ENCODE results near the gene CLDN5. TPM values are rescaled to one million over a fixed set of nuclear protein-coding genes. Genes with fewer than 3 reads are reported as not detected.

CLDN5 gene
- total RNA-seq, 4 donors from 2014 or later: 102 to 226 (median 170) TPM

GRCh38 chr22:19569276-19569640 is 45.0 kb upstream of the CLDN5 start:
- TF ChIP-seq POLR2A (IDR thresholded peaks at IDR 0.05) (no peak), CTCF (IDR thresholded peaks at IDR 0.05) (no peak), EP300 (IDR thresholded peaks at IDR 0.05) (no peak)
- Histone ChIP-seq H3K27ac (no peak overlapping the region), H3K27me3 (no peaks in the 10 kb centered on the region), H3K9me3 (peaks cover 0 to 4% (median 0%) of the 10 kb centered on the region in 4 donors), H3K4me3 (no peak overlapping the region), H3K4me1 (no peaks in the 10 kb centered on the region), H3K36me3 (no peaks in the 10 kb centered on the region)
- 8 to 68% methylated on average over 1 of the region's 1 CpG for WGBS, 2 donors
- DNase-seq (ENCODE audit: low spot score in 2 of 2): no peak

GRCh38 chr22:19568337-19569275 is 44.4 kb upstream of the CLDN5 start:
- no peak for DNase-seq (ENCODE audit: low spot score in 2 of 2)
- Histone ChIP-seq H3K27ac (no peak overlapping the region), H3K4me3 (no peak overlapping the region), H3K36me3 (no peaks in the 10 kb centered on the region), H3K27me3 (no peaks in the 10 kb centered on the region), H3K9me3 (peaks cover 0 to 4% (median 0%) of the 10 kb centered on the region in 4 donors), H3K4me1 (no peaks in the 10 kb centered on the region)
- TF ChIP-seq CTCF (IDR thresholded peaks at IDR 0.05) (no peak), POLR2A (IDR thresholded peaks at IDR 0.05) (no peak), EP300 (IDR thresholded peaks at IDR 0.05) (no peak)
- WGBS, 2 donors: 69 to 75% methylated on average over 9 of the region's 9 CpGs

- Histone ChIP-seq H3K27me3 (no peaks in the 10 kb centered on the region), H3K27ac (peak overlapping the region in 1 of 4 donors; percentile 38), H3K4me1 (no peaks in the 10 kb centered on the region), H3K36me3 (no peaks in the 10 kb centered on the region), H3K9me3 (peaks cover 0 to 4% (median 0%) of the 10 kb centered on the region in 4 donors), H3K4me3 (no peak overlapping the region)
- no peak for DNase-seq (ENCODE audit: low spot score in 2 of 2)
- WGBS, 2 donors: 75 to 82% methylated on average over 24 of the region's 24 CpGs
- TF ChIP-seq EP300 (IDR thresholded peaks at IDR 0.05) (no peak), CTCF (IDR thresholded peaks at IDR 0.05) (no peak), POLR2A (IDR thresholded peaks at IDR 0.05) (no peak)
These were observed 43.2 kb upstream of the CLDN5 start for GRCh38 chr22:19567157-19568009.

- peak overlapping the region in 1 of 4 donors; percentile 46 for H3K27ac ChIP-seq
- H3K27me3 ChIP-seq: no peaks in the 10 kb centered on the region
- no peak overlapping the region for H3K4me3 ChIP-seq
- H3K4me1 ChIP-seq: no peaks in the 10 kb centered on the region
- peaks cover 0 to 4% (median 0%) of the 10 kb centered on the region in 4 donors for H3K9me3 ChIP-seq
- WGBS, 2 donors: 86 to 87% methylated on average over 52 of the region's 52 CpGs
- no peaks in the 10 kb centered on the region for H3K36me3 ChIP-seq
- no peak for DNase-seq (ENCODE audit: low spot score in 2 of 2)
- TF ChIP-seq EP300 (IDR thresholded peaks at IDR 0.05) (no peak), POLR2A (IDR thresholded peaks at IDR 0.05) (no peak), CTCF (IDR thresholded peaks at IDR 0.05) (no peak)
These were observed 42.3 kb upstream of the CLDN5 start for GRCh38 chr22:19566279-19567156.

Data from tibial nerve (tissue), 4 donors.